K562 (cell line): ENCODE data around the gene FJX1. TPM values are rescaled to one million over a fixed set of nuclear protein-coding genes. Genes with fewer than 3 reads are reported as not detected.

Experiments used
- CLOCK ChIP-seq: fragments of 250-450 bp; sonication (Bioruptor Pico); IDR thresholded peaks from 2 replicates; pipeline ENCODE4 v1.4.0; 2020; ENCODE audit warnings: mild to moderate bottlenecking, moderate library complexity, borderline replicate concordance
- FOXP1 ChIP-seq: sonication (generic); formaldehyde crosslinking; IDR thresholded peaks from 2 replicates; pipeline ENCODE4 v1.8.0; 2022; ENCODE audit warnings: mild to moderate bottlenecking, missing genetic modification reagents
- GATAD2A ChIP-seq: fragments of 450-650 bp; IDR thresholded peaks from 2 replicates; pipeline ENCODE4 v1.6.1; 2017
- HMG20A ChIP-seq: fragments of 450-650 bp; formaldehyde crosslinking; conservative IDR thresholded peaks from 2 replicates; pipeline ENCODE4 v1.4.0; 2020; ENCODE audit warnings: mild to moderate bottlenecking, mixed read lengths
- PRDM10 ChIP-seq: fragments of 450-650 bp; IDR thresholded peaks from 2 replicates; pipeline ENCODE4 v1.6.1; 2018; ENCODE audit not compliant: partially characterized antibody
- SRSF9 ChIP-seq: fragments of 200-400 bp; formaldehyde crosslinking; IDR thresholded peaks from 2 replicates; pipeline ENCODE4 v1.6.1; 2017; ENCODE audit warnings: low read depth, low read length, borderline replicate concordance
- TSC22D4 ChIP-seq: fragments of 450-650 bp; IDR thresholded peaks from 2 replicates; pipeline ENCODE4 v1.6.1; 2016; ENCODE audit warnings: missing genetic modification characterization, missing biosample characterization, control low read depth
- ZBTB26 ChIP-seq: fragments of 450-650 bp; formaldehyde crosslinking; IDR thresholded peaks from 2 replicates; pipeline ENCODE4 v1.4.0; 2022; ENCODE audit warnings: missing genetic modification characterization
- ZBTB49 ChIP-seq: sonication (generic); formaldehyde crosslinking; IDR thresholded peaks from 2 replicates; pipeline ENCODE4 v1.8.0; 2022; ENCODE audit warnings: missing genetic modification reagents, mild to moderate bottlenecking, borderline replicate concordance
- ZNF280A ChIP-seq: fragments of 450-650 bp; IDR thresholded peaks from 2 replicates; pipeline ENCODE4 v1.6.1; 2018; ENCODE audit warnings: mild to moderate bottlenecking, low read depth; ENCODE audit not compliant: partially characterized antibody
- ZNF3 ChIP-seq: fragments of 250-450 bp; sonication (Bioruptor Pico); IDR thresholded peaks from 2 replicates; pipeline ENCODE4 v1.5.0; 2021; ENCODE audit warnings: mild to moderate bottlenecking, moderate library complexity
- polyA plus RNA-seq, 8 experiments: library from polyadenylated mRNA; depleted of rRNA in 4 of 8; stranded (reverse) in 5 of 8; unstranded in 3 of 8; fragments of >200 nt; fragmentation: Nextera tagmentation in 2 of 8; fragmentation: Illumina TruSeq in 1 of 8; extraction: Ambion mirVana in 2 of 8; extraction: Trizol in 1 of 8; gene quantifications; 2 replicates each; pipeline versions ENCODE4 v1.2.1 to v1.2.3, GENCODE V29; 2011 to 2014; ENCODE audit warnings: inconsistent platforms in 1 of 8, missing spikeins in 1 of 8
- total RNA-seq, 7 experiments: library from RNA; depleted of rRNA in 6 of 7; stranded (reverse); fragments of >200 nt in 6 of 7; fragmentation: Illumina TruSeq in 2 of 7; extraction: Trizol in 2 of 7; gene quantifications; 2 replicates each; pipeline versions ENCODE4 v1.2.1 to v1.2.3, GENCODE V29; 2011 to 2021; ENCODE audit warnings: low replicate concordance in 1 of 7

The FJX1 gene
- total and polyA plus RNA-seq, 9 of the 15 experiments (the other 6 are each of a cell fraction or from before 2014, with no cell fraction given): 0.10 to 2.7 (median 0.72) TPM

GRCh38 chr11:35662649-35663407 is 44.6 kb downstream of the FJX1 start, which contains the start of gene TRIM44 (continued):
- TF ChIP-seq PRDM10 (peak; percentile 3), SRSF9 (no peak), FOXP1 (CRISPR knock-in tag) (peak; percentile 99), ZNF3 (no peak), ZBTB49 (CRISPR knock-in tag) (peak; percentile 98), HMG20A (CRISPR knock-in tag) (no peak), GATAD2A (no peak), CLOCK (CRISPR knock-in tag) (no peak), ZBTB26 (CRISPR knock-in tag) (no peak), TSC22D4 (tag) (no peak), ZNF280A (no peak)
